ENCODE measurements around the gene CPEB1. TPM values are rescaled to one million over a fixed set of nuclear protein-coding genes. Genes with fewer than 3 reads are reported as not detected.

The CPEB1 gene
- total and polyA plus RNA-seq, 2 of the 13 experiments (the other 11 are each of a cell fraction or from before 2014, with no cell fraction given) = 0.03 to 0.07 TPM

GRCh38 chr15:82540055-82540983 lies 106.8 kb downstream of the CPEB1 start, which contains the start of gene RPS17 (continued):
- 0 out of 2 replicates have a peak, but pooled peaks have one; percentile 74 for TF ChIP-seq ZNF670 (CRISPR knock-in tag; IDR thresholded peaks at IDR 0.05; ENCODE audit: borderline replicate concordance)
- peak; percentile 59; the same call in 1 of the 2 replicates for TF ChIP-seq HOMEZ (CRISPR knock-in tag; IDR thresholded peaks at IDR 0.05; ENCODE audit: low read depth)
- TF ChIP-seq FOSL1 (CRISPR knock-in tag; IDR thresholded peaks at IDR 0.05; ENCODE audit: borderline replicate concordance) = no peak
- TF ChIP-seq ZSCAN20 (CRISPR knock-in tag; IDR thresholded peaks at IDR 0.05; ENCODE audit: borderline replicate concordance) = peak; percentile 91; the same call in 1 of the 2 replicates
- no peak for TF ChIP-seq ATF7-NPFF (CRISPR knock-in tag; IDR thresholded peaks at IDR 0.05; ENCODE audit: low read depth)
- TF ChIP-seq HNRNPUL1 (IDR thresholded peaks at IDR 0.05; ENCODE audit: low read depth, low read length) = 0 out of 2 replicates have a peak, but pooled peaks have one; percentile 26
- peak; percentile 74 for TF ChIP-seq ZSCAN30 (CRISPR knock-in tag; IDR thresholded peaks at IDR 0.05)
- no peak; the same call in 1 of the 2 replicates for TF ChIP-seq ARHGAP35 (CRISPR knock-in tag; IDR thresholded peaks at IDR 0.05; ENCODE audit: borderline replicate concordance)
- 0 out of 2 replicates have a peak, but pooled peaks have one; percentile 62 for TF ChIP-seq KIAA2018 (CRISPR knock-in tag; IDR thresholded peaks at IDR 0.05; ENCODE audit: borderline replicate concordance)
- peak; percentile 90 for TF ChIP-seq SP4 (CRISPR knock-in tag; IDR thresholded peaks at IDR 0.05)
- TF ChIP-seq ZBTB38 (CRISPR knock-in tag; IDR thresholded peaks at IDR 0.05) = peak; percentile 64; the same call in 1 of the 2 replicates
- no peak; the same call in 1 of the 2 replicates for TF ChIP-seq CREB1 (IDR thresholded peaks at IDR 0.05)
- peak; percentile 67 for TF ChIP-seq CREB1 (CRISPR knock-in tag; IDR thresholded peaks at IDR 0.05)
- peak; percentile 98 for TF ChIP-seq DMAP1 (CRISPR knock-in tag; IDR thresholded peaks at IDR 0.05)
- TF ChIP-seq TEAD2 (CRISPR knock-in tag; IDR thresholded peaks at IDR 0.05) = 0 out of 2 replicates have a peak, but pooled peaks have one; percentile 59
- peak; percentile 90; the same call in 1 of the 2 replicates for TF ChIP-seq ZNF337 (CRISPR knock-in tag; IDR thresholded peaks at IDR 0.05; ENCODE audit: borderline replicate concordance, low read depth)
- no peak for TF ChIP-seq SYNCRIP (IDR thresholded peaks at IDR 0.05; ENCODE audit: insufficient read depth, low read depth, low read length)
- peak; percentile 91 for TF ChIP-seq MEIS2 (CRISPR knock-in tag; IDR thresholded peaks at IDR 0.05)
- peak; percentile 56 for TF ChIP-seq BCL6 (CRISPR knock-in tag; IDR thresholded peaks at IDR 0.05)
- peak; percentile 33; the same call in 1 of the 2 replicates for TF ChIP-seq ZNF841 (CRISPR knock-in tag; IDR thresholded peaks at IDR 0.05; ENCODE audit: borderline replicate concordance)

Data from HepG2 (cell line).